Measurements from ENCODE around the gene NRIP2. TPM values are rescaled to one million over a fixed set of nuclear protein-coding genes. Genes with fewer than 3 reads are reported as not detected.
A peak's percentile ranks its signal among the peaks of the same experiment; 100 is the strongest.

Gene NRIP2
- total RNA-seq, 2 donors from 2014 or later, result 0.18 to 8.7 TPM

- Histone ChIP-seq H3K27me3 (replicated peaks; ENCODE audit: insufficient read depth) (no peaks in the 10 kb centered on the region), H3K4me1 (replicated peaks) (peaks cover 5% of the 10 kb centered on the region), H3K9me3 (no peaks in the 10 kb centered on the region), H3K36me3 (peaks cover 0 to 2% of the 10 kb centered on the region in 2 donors), H3K4me3 (peak overlapping the region; percentile 77 to 83), H3K27ac (peak overlapping the region; percentile 87 to 92)
- intact Hi-C loops (cut with DNase I), result no loop called here
- TF ChIP-seq POLR2A (IDR thresholded peaks at IDR 0.05), result peak; percentile 12
- no peak for TF ChIP-seq POLR2AphosphoS5 (IDR thresholded peaks at IDR 0.05)
- 5% methylated on average over 48 of the region's 49 CpGs for WGBS
- DNase-seq (ENCODE audit: low spot score), result peak; percentile 61
These were observed 40.6 kb downstream of the NRIP2 start for GRCh38 chr12:2794191-2794735.

- Histone ChIP-seq H3K4me1 (replicated peaks) (peaks cover 5% of the 10 kb centered on the region), H3K27ac (no peak overlapping the region), H3K27me3 (replicated peaks; ENCODE audit: insufficient read depth) (no peaks in the 10 kb centered on the region), H3K9me3 (no peaks in the 10 kb centered on the region), H3K36me3 (no peaks in the 10 kb centered on the region), H3K4me3 (no peak overlapping the region)
- 94% methylated on average over 21 of the region's 21 CpGs for WGBS
- no peak for TF ChIP-seq POLR2AphosphoS5 (IDR thresholded peaks at IDR 0.05)
- TF ChIP-seq POLR2A (IDR thresholded peaks at IDR 0.05), result no peak
- no peak for TF ChIP-seq CTCF (IDR thresholded peaks at IDR 0.05)
- intact Hi-C loops (cut with DNase I), result no loop called here
- no peak for DNase-seq (ENCODE audit: low spot score)
These were observed 41.3 kb downstream of the NRIP2 start for GRCh38 chr12:2793561-2793960.

GRCh38 chr12:2792671-2793500 is 41.9 kb downstream of the NRIP2 start:
- Histone ChIP-seq H3K36me3 (no peaks in the 10 kb centered on the region), H3K9me3 (no peaks in the 10 kb centered on the region), H3K27ac (no peak overlapping the region), H3K4me1 (replicated peaks) (peaks cover 5% of the 10 kb centered on the region), H3K4me3 (no peak overlapping the region), H3K27me3 (replicated peaks; ENCODE audit: insufficient read depth) (no peaks in the 10 kb centered on the region)
- 83% methylated on average over 25 of the region's 25 CpGs for WGBS
- no peak for TF ChIP-seq POLR2A (IDR thresholded peaks at IDR 0.05)
- intact Hi-C loops (cut with DNase I), result no loop called here
- no peak for DNase-seq (ENCODE audit: low spot score)

- no peak for TF ChIP-seq CTCF (IDR thresholded peaks at IDR 0.05)
- no peak for TF ChIP-seq POLR2A (IDR thresholded peaks at IDR 0.05)
- no peak for TF ChIP-seq POLR2AphosphoS5 (IDR thresholded peaks at IDR 0.05)
- Histone ChIP-seq H3K9me3 (no peaks in the 10 kb centered on the region), H3K36me3 (no peaks in the 10 kb centered on the region), H3K4me1 (replicated peaks) (no peaks in the 10 kb centered on the region), H3K27me3 (replicated peaks; ENCODE audit: insufficient read depth) (no peaks in the 10 kb centered on the region), H3K27ac (no peak overlapping the region), H3K4me3 (no peak overlapping the region)
- intact Hi-C loops (cut with DNase I), result no loop called here
- DNase-seq (ENCODE audit: low spot score), result no peak
- 71% methylated on average over 6 of the region's 6 CpGs for WGBS
These were observed 43.7 kb downstream of the NRIP2 start for GRCh38 chr12:2791089-2791488.

- peak; percentile 24 for DNase-seq (ENCODE audit: low spot score)
- WGBS, result 41% methylated on average over 5 of the region's 5 CpGs
- intact Hi-C loops (cut with DNase I), result no loop called here
- Histone ChIP-seq H3K4me3 (no peak overlapping the region), H3K36me3 (no peaks in the 10 kb centered on the region), H3K9me3 (no peaks in the 10 kb centered on the region), H3K4me1 (replicated peaks) (peaks cover 7% of the 10 kb centered on the region), H3K27ac (no peak overlapping the region), H3K27me3 (replicated peaks; ENCODE audit: insufficient read depth) (no peaks in the 10 kb centered on the region)
- TF ChIP-seq CTCF (IDR thresholded peaks at IDR 0.05) (no peak), POLR2A (IDR thresholded peaks at IDR 0.05) (no peak), POLR2AphosphoS5 (IDR thresholded peaks at IDR 0.05) (peak; percentile 7)
These were observed 49.8 kb downstream of the NRIP2 start for GRCh38 chr12:2785017-2785416.
